NCI-H1417 (cell line): ENCODE measurements around the gene PSMB11.

Experiments
- DNase-seq, 3 experiments: peaks; one replicate each; lab custom pipeline; 2025; lab: John Stamatoyannopoulos, UW

PSMB11 gene

GRCh38 chr14:23085458-23085857 lies 43.4 kb downstream of the PSMB11 start:
- no peak for DNase-seq

GRCh38 chr14:23086565-23086964 lies 44.6 kb downstream of the PSMB11 start:
- DNase-seq: no peak

- no peak for DNase-seq
Measured at GRCh38 chr14:23089498-23090253, 47.7 kb downstream of the PSMB11 start.

- no peak for DNase-seq
Measured at GRCh38 chr14:23090254-23090636, 48.2 kb downstream of the PSMB11 start.

GRCh38 chr14:23091294-23092225 lies 49.5 kb downstream of the PSMB11 start:
- DNase-seq: no peak

- no peak for DNase-seq
Measured at GRCh38 chr14:23093104-23093503, 51.1 kb downstream of the PSMB11 start.

GRCh38 chr14:23093526-23093925 lies 51.5 kb downstream of the PSMB11 start:
- DNase-seq: no peak
